HCT116 (cell line): Measurements from ENCODE around the gene CAPN13. TPM values are rescaled to one million over a fixed set of nuclear protein-coding genes. Genes with fewer than 3 reads are reported as not detected.
"Not testable (repeated sequence)": the region's sequence is repeated elsewhere in the genome, so short reads cannot be mapped to it uniquely, and the experiment has no call there.

Experiments used
- ATAC-seq: fragments of 200-7000 bp; cut with Tn5 transposase; 2 replicates; pipeline ENCODE4 v1.9.1; 2020; ENCODE audit warnings: mild to moderate bottlenecking, moderate library complexity
- BruUV-seq: library from RNA; stranded (reverse); fragments of 400-500 nt; replicated peaks from 2 replicates; lab custom pipeline; 2021; lab: Mats Ljungman, UMichigan
- CTCF ChIA-PET: fragments of 300-600 bp; sonication (Branson Sonifier 250); formaldehyde crosslinking; loops from one replicate; lab custom pipeline; 2021; ENCODE audit warnings: antibody characterized with exemption; lab: Charles Lee
- POLR2A ChIA-PET: fragments of 300-600, 350-600 bp; sonication (Branson Sonifier 250); formaldehyde crosslinking; loops from one replicate; lab custom pipeline; 2021; ENCODE audit warnings: antibody characterized with exemption; lab: Charles Lee
- RAD21 ChIA-PET, 2 experiments: fragments of 300-600 bp; sonication (Branson Sonifier 250); formaldehyde crosslinking; loops; one replicate each; lab custom pipeline; 2023; ENCODE audit warnings: low total read pairs in 2 of 2; ENCODE audit not compliant: uncharacterized antibody in 2 of 2, unreplicated experiment in 2 of 2, low non-redundant PET in 1 of 2; lab: Charles Lee
- DNase-seq: peaks from one replicate; pipeline ENCODE4 v3.0.0-alpha.2; 2010; ENCODE audit warnings: low read depth, low spot score
- H2AFZ ChIP-seq: fragments of 200-600 bp; shearing (Covaris generic), sonication (generic); 2 replicates; pipeline ENCODE4 v1.6.1; 2017; ENCODE audit warnings: low read depth, mixed run types, mixed read lengths, antibody characterized with exemption, low read length; ENCODE audit not compliant: poor library complexity, severe bottlenecking
- H3K27ac ChIP-seq: 2 replicates; pipeline ENCODE4 v1.5.1; 2012; ENCODE audit warnings: low read depth, low read length
- H3K27me3 ChIP-seq: fragments of 200-600 bp; sonication (generic); 2 replicates; pipeline ENCODE4 v1.6.1; 2016; ENCODE audit warnings: mixed run types, low read length, mixed read lengths; ENCODE audit not compliant: insufficient read depth
- H3K36me3 ChIP-seq, 2 experiments: fragments of 200-500 bp in 1 of 2; fragments of 200-600 bp in 1 of 2; sonication (Bioruptor generic) in 1 of 2; sonication (generic) in 1 of 2; 2 replicates each; pipeline versions ENCODE4 v1.5.1 to v1.6.1; 2014 to 2016; ENCODE audit warnings: low read length in 2 of 2, inconsistent platforms in 1 of 2, mixed read lengths in 1 of 2, mixed run types in 1 of 2; ENCODE audit not compliant: insufficient read depth in 2 of 2, control insufficient read depth in 1 of 2
- H3K4me1 ChIP-seq, 2 experiments: fragments of 200-600 bp in 1 of 2; sonication (generic) in 1 of 2; 2 replicates each; pipeline versions ENCODE4 v1.5.1 to v1.6.1; 2012 to 2017; ENCODE audit warnings: low read length in 2 of 2, inconsistent platforms in 1 of 2, mild to moderate bottlenecking in 1 of 2, mixed read lengths in 1 of 2, mixed run types in 1 of 2, moderate library complexity in 1 of 2; ENCODE audit not compliant: insufficient read depth in 2 of 2, control insufficient read depth in 1 of 2
- H3K4me2 ChIP-seq: fragments of 200-600 bp; sonication (generic); 2 replicates; pipeline ENCODE4 v1.6.1; 2017; ENCODE audit warnings: mixed run types, low read length, mixed read lengths
- H3K4me3 ChIP-seq, 2 experiments: fragments of 200-600 bp in 1 of 2; sonication (generic) in 1 of 2; replicated peaks in 1 of 2; 2 replicates each; pipeline ENCODE4 v1.5.1; 2011 to 2016; ENCODE audit warnings: low read length in 2 of 2, control low read depth in 1 of 2, low read depth in 1 of 2, mild to moderate bottlenecking in 1 of 2, mixed read lengths in 1 of 2, mixed run types in 1 of 2
- H3K79me2 ChIP-seq: fragments of 200-600 bp; sonication (generic); 2 replicates; pipeline ENCODE4 v1.6.1; 2017; ENCODE audit warnings: mild to moderate bottlenecking, mixed run types, low read length, moderate library complexity, mixed read lengths; ENCODE audit not compliant: insufficient read depth
- H3K9ac ChIP-seq: fragments of 200-600 bp; sonication (generic); 2 replicates; pipeline ENCODE4 v1.6.1; 2016; ENCODE audit warnings: low read length, mixed read lengths
- H3K9me2 ChIP-seq: fragments of 200-600 bp; sonication (generic), shearing (Covaris generic); 2 replicates; pipeline ENCODE4 v1.6.1; 2017; ENCODE audit warnings: mixed run types, mild to moderate bottlenecking, moderate library complexity; ENCODE audit not compliant: insufficient read depth
- H3K9me3 ChIP-seq, 2 experiments: fragments of 200-500 bp in 1 of 2; fragments of 200-600 bp in 1 of 2; sonication (Bioruptor generic) in 1 of 2; sonication (generic) in 1 of 2; 2 replicates each; pipeline ENCODE4 v1.6.1; 2014 to 2017; ENCODE audit warnings: low read length in 2 of 2, mixed read lengths in 2 of 2, inconsistent platforms in 1 of 2, low read depth in 1 of 2, mild to moderate bottlenecking in 1 of 2, mixed run types in 1 of 2, moderate library complexity in 1 of 2; ENCODE audit not compliant: control insufficient read depth in 1 of 2, insufficient read depth in 1 of 2
- H4K20me1 ChIP-seq: fragments of 200-600 bp; sonication (generic), shearing (Covaris generic); 2 replicates; pipeline ENCODE4 v1.6.1; 2017; ENCODE audit warnings: mixed run types, mild to moderate bottlenecking, moderate library complexity; ENCODE audit not compliant: insufficient read depth
- POLR2A ChIP-seq: IDR thresholded peaks from 2 replicates; pipeline ENCODE4 v1.7.0; 2011; ENCODE audit warnings: borderline replicate concordance; ENCODE audit not compliant: insufficient read depth, insufficient read length; ENCODE audit errors: extremely low read depth
- RAD21 ChIP-seq: IDR thresholded peaks from 2 replicates; pipeline ENCODE4 v1.6.1; 2012; ENCODE audit warnings: low read depth, mild to moderate bottlenecking
- TCF7L2 ChIP-seq: IDR thresholded peaks from 2 replicates; pipeline ENCODE4 v1.7.0; 2011; ENCODE audit warnings: borderline replicate concordance, inconsistent platforms; ENCODE audit not compliant: insufficient read depth, insufficient read length; ENCODE audit errors: extremely low read depth
- intact Hi-C: fragments of 100-400 bp; cut with micrococcal nuclease; formaldehyde crosslinking; loops from 2 replicates; pipeline ENCODE4 v1.10.0; 2022
- total RNA-seq: library from RNA; stranded (reverse); gene quantifications from one replicate; pipeline ENCODE4 v1.2.1, GENCODE V29; 2021; ENCODE audit not compliant: unreplicated experiment
- TF ChIP-seq, protein P1 (sequence below), 3 experiments: fragments of 200-600 bp in 1 of 3; sonication (generic) in 1 of 3; IDR thresholded peaks in 2 of 3; conservative IDR thresholded peaks in 1 of 3; 2 replicates each; pipeline ENCODE4 v1.5.1; 2012 to 2017; ENCODE audit warnings: low read depth in 2 of 3, low read length in 2 of 3, antibody characterized with exemption in 1 of 3, borderline replicate concordance in 1 of 3, control low read depth in 1 of 3, mild to moderate bottlenecking in 1 of 3, mixed read lengths in 1 of 3, mixed run types in 1 of 3, moderate library complexity in 1 of 3; ENCODE audit not compliant: insufficient read depth in 1 of 3

CAPN13 gene
- total RNA-seq, 1 experiment from 2014 or later, result 0.25 TPM

DNA sequence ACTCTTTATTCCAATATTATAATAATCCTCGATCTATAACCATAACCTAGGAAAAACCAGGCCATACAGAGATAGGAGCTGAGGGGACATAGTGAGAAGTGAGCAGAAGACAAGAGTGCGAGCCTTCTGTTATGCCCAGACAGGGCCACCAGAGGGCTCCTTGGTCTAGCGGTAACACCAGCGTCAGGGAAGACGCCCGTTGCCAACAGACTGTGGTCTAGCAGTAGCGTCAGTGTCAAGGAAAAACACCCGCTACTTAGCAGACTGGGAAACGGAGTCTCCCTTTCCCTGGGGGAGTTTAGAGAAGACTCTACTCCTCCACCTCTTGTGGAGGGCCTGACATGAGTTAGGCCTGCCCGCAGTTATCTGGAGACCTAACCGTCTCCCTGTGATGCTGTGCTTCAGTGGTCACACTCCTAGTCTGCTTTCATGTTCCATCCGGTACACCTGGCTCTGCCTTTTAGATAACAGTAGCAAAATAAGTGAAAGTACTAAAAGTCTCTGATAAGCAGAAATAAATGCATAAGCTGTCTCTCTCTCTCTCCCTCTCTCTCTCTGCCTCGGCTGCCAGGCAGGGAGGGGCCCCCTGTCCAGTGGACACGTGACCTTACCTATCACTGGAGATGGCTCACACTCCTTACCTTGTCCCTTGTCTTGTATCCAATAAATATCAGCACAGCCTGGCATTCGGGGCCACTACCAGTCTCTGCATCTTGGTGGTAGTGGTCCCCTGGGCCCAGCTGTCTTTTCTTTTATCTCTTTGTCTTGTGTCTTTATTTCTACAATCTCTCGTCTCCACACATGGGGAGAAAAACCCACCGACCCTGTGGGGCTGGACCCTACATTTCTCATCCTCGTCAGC lies 109.8 kb downstream of the CAPN13 start:
- TF ChIP-seq RAD21, result peak; percentile 17; the same call in 1 of the 2 replicates
- TF ChIP-seq, protein P1, sequence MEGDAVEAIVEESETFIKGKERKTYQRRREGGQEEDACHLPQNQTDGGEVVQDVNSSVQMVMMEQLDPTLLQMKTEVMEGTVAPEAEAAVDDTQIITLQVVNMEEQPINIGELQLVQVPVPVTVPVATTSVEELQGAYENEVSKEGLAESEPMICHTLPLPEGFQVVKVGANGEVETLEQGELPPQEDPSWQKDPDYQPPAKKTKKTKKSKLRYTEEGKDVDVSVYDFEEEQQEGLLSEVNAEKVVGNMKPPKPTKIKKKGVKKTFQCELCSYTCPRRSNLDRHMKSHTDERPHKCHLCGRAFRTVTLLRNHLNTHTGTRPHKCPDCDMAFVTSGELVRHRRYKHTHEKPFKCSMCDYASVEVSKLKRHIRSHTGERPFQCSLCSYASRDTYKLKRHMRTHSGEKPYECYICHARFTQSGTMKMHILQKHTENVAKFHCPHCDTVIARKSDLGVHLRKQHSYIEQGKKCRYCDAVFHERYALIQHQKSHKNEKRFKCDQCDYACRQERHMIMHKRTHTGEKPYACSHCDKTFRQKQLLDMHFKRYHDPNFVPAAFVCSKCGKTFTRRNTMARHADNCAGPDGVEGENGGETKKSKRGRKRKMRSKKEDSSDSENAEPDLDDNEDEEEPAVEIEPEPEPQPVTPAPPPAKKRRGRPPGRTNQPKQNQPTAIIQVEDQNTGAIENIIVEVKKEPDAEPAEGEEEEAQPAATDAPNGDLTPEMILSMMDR (IDR thresholded peaks at IDR 0.05 in 2 of 3, conservative IDR thresholded peaks at IDR 0.05 in 1 of 3; ENCODE audit: borderline replicate concordance in 1 of 3, insufficient read depth in 1 of 3, low read depth in 2 of 3, low read length in 2 of 3), result peak in 2 of 3 experiments; percentile 24 to 29; a peak in 2 of 6 replicates
- H2AFZ ChIP-seq, intact Hi-C loops, BruUV-seq, H4K20me1 ChIP-seq, H3K9me2 ChIP-seq, H3K4me3 ChIP-seq, RAD21 ChIA-PET, H3K4me2 ChIP-seq, DNase-seq, H3K9ac ChIP-seq, H3K79me2 ChIP-seq, CTCF ChIA-PET, ATAC-seq, H3K4me1 ChIP-seq, H3K36me3 ChIP-seq, H3K27ac ChIP-seq, H3K27me3 ChIP-seq, H3K9me3 ChIP-seq: not testable (repeated sequence)
- POLR2A ChIA-PET, result interaction anchor here (0.7 kb wide), 1 partner anchor 421 kb away, joined by 3 read pairs; no protein-coding TSS in a partner anchor

DNA sequence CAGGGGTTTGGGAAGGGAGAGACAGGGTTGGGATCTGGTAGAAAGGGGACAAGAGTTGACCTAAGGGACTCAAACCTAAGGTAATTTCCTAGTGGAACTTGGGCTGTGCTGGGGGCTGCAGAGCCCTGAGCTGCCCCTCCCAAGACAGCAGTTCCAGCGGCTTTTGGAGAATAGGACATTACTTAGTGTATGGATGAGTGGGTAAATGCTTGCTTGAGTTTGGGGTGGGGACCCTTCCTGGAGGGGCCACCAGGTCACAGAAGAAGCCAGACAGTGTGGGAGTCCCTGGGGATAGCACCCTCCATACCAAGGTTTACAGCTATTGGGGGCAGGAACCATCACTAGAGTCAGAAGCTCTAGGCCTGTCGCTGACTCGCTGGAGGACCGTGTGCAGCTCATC lies 111.5 kb downstream of the CAPN13 start:
- RAD21 ChIA-PET, result no interaction called here
- Histone ChIP-seq H3K4me2 (no peak overlapping the region), H3K4me3 (no peak overlapping the region), H3K9ac (no peak overlapping the region), H3K27ac (no peak overlapping the region), H3K27me3 (no peaks in the 10 kb centered on the region), H2AFZ (no peak overlapping the region), H3K36me3 (no peaks in the 10 kb centered on the region), H3K9me2 (no peaks in the 10 kb centered on the region), H3K9me3 (no peaks in the 10 kb centered on the region), H4K20me1 (no peaks in the 10 kb centered on the region), H3K79me2 (no peaks in the 10 kb centered on the region), H3K4me1 (no peaks in the 10 kb centered on the region)
- intact Hi-C loops, result no loop called here
- POLR2A ChIA-PET, result no interaction called here
- no peak for ATAC-seq
- BruUV-seq, result no TSS peak
- TF ChIP-seq POLR2A (no peak), TCF7L2 (no peak)
- CTCF ChIA-PET, result interaction anchor here (1.2 to 1.9 kb wide), 2 partner anchors 16 to 531 kb away, joined by 3 to 5 read pairs; no protein-coding TSS in a partner anchor
- DNase-seq, result no peak
